Fibroblast of skin of scalp (primary cell): Measurements from ENCODE around the gene OR4S1. TPM values are rescaled to one million over a fixed set of nuclear protein-coding genes. Genes with fewer than 3 reads are reported as not detected.
A peak's percentile ranks its signal among the peaks of the same experiment; 100 is the strongest.
"Not testable (repeated sequence)": the region's sequence is repeated elsewhere in the genome, so short reads cannot be mapped to it uniquely, and the experiment has no call there.

Experiments
- DNase-seq: peaks from one replicate; pipeline ENCODE4 v3.0.0-alpha.2; 2013
- polyA plus RNA-seq, 2 experiments: library from polyadenylated mRNA; unstranded; fragments of 120-200 nt; gene quantifications; one replicate each; pipeline ENCODE4 v1.2.1, GENCODE V29; 2013; ENCODE audit not compliant: insufficient read length in 2 of 2

OR4S1 gene, protein sequence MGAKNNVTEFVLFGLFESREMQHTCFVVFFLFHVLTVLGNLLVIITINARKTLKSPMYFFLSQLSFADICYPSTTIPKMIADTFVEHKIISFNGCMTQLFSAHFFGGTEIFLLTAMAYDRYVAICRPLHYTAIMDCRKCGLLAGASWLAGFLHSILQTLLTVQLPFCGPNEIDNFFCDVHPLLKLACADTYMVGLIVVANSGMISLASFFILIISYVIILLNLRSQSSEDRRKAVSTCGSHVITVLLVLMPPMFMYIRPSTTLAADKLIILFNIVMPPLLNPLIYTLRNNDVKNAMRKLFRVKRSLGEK
- not detected for polyA plus RNA-seq (2013, experiment 1 of 2; ENCODE audit: insufficient read length)
- polyA plus RNA-seq (2013, experiment 2 of 2; ENCODE audit: insufficient read length), result not detected

DNA sequence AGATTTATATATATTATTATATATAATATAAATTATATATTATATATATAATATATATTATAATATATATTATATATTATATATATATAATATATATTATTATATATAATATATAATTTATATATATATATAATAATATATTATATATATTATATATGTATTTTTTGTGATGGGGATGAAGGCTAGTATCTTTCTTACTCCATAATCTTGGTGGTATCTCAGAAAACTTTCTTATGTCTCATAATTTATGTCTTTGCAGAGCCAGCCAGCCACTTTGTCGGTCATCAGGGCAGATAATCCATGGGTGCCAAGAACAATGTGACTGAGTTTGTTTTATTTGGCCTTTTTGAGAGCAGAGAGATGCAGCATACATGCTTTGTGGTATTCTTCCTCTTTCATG is at the start of gene OR4S1:
OR4S1 (plus strand) TSS at position 301 of the 400 bp plus-strand sequence; CDS start at position 301, 0 bp downstream.
- no peak for DNase-seq

GRCh38 chr11:48261600-48261999 is 44.4 kb upstream of the OR4S1 start:
- DNase-seq, result no peak

GRCh38 chr11:48263423-48263911 is 42.6 kb upstream of the OR4S1 start, which contains the start of gene OR4X1:
Gene OR4X1, plus strand, starts transcription at chr11:48263861. Its CDS starts 0 bp downstream, at chr11:48263861.
- DNase-seq, result no peak

DNA sequence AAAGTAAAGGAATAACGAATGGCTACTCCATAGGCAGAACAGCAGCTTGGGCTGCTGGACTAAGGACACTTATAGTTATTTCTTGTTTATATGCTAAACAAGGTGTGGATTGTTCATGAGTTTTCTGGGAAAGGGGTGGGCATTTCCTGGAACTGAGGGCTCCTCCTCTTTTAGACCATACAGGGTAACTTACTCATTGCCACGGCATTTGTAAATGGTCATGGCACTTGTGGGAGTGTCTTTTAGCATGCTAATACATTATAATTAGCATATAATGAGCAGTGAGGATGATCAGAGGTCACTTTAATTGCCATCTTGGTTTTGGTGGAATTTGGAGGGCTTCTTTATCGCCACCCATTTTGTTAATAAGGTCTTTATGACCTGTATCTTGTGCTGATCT is 35.4 kb upstream of the OR4S1 start:
- DNase-seq, result no peak

DNA sequence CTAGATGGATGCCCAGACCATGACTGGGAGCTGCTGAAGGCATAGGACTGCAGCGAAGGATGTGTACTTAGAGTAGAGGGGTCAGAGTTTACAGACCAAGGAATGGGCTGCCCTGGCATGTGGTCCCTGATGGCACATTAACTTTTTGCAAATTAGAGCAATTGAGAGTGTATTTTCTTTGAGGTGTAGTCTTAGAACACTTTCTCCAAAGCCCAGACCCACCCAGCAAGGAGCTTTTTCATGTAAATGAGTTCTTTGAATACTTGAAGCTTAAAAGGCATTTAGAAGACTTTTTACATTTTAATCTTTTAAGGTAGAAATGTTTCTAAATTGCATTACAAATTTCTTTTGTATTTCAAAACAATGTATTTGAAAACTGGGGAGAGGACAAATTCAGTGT is 33.4 kb upstream of the OR4S1 start:
- no peak for DNase-seq

DNA sequence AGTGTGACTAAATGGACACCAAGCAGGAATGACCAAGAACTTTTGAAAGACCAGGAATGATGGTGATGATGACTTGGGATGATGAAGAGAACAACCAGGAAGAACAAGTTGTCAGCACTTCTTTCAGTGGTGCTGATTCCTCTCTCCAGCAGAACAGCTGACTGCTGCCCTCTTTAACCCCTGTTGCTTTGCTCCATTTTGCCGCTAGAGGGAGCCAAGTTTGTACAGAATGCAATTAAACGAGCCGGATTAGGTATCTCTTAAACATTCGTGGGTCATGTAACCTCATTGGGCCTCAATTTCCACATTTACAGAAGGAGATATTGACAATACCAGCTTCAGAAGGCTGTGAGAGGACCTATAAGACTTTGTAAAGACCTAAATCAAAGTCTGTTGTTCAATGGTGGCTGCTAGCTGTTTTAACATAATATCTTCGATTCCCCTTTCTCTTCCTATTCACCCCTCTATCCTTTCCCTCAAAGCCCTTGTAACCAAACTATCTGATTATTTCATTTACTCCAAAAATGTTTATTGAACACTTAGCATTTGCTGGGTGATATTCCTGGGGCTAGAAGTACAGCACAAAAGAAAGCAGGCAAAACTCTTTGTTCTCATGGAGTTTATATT is 1.9 kb downstream of the OR4S1 start:
- DNase-seq, result peak; percentile 35

- not testable (repeated sequence) for DNase-seq
Observed at GRCh38 chr11:48313590-48313989, 7.6 kb downstream of the OR4S1 start.

GRCh38 chr11:48319813-48320212 is 13.8 kb downstream of the OR4S1 start:
- not testable (repeated sequence) for DNase-seq

GRCh38 chr11:48324620-48325019 is 18.6 kb downstream of the OR4S1 start, which contains the start of gene OR4C3:
Gene OR4C3, plus strand, starts transcription at chr11:48324920. Its CDS starts 102 bp downstream, at chr11:48325022.
- not testable (repeated sequence) for DNase-seq

GRCh38 chr11:48341466-48341865 is 35.4 kb downstream of the OR4S1 start:
- DNase-seq, result no peak

- DNase-seq, result not testable (repeated sequence)
Observed at GRCh38 chr11:48342505-48342904, 36.5 kb downstream of the OR4S1 start.

DNA sequence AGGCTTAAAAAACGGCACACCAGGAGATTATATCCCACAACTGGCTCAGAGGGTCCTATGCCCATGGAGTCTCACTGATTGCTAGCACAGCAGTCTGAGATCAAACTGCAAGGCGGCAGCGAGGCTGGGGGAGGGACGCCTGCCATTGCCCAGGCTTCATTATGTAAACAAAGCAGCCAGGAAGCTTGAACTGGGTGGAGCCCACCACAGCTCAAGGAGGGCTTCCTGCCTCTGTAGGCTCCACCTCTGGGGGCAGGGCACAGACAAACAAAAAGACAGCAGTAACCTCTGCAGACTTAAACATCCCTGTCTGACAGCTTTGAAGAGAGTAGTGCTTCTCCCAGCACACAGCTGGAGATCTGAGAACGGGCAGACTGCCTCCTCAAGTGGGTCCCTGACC is 40.3 kb downstream of the OR4S1 start:
- DNase-seq, result not testable (repeated sequence)

GRCh38 chr11:48354013-48354412 is 48.0 kb downstream of the OR4S1 start:
- no peak for DNase-seq

DNA sequence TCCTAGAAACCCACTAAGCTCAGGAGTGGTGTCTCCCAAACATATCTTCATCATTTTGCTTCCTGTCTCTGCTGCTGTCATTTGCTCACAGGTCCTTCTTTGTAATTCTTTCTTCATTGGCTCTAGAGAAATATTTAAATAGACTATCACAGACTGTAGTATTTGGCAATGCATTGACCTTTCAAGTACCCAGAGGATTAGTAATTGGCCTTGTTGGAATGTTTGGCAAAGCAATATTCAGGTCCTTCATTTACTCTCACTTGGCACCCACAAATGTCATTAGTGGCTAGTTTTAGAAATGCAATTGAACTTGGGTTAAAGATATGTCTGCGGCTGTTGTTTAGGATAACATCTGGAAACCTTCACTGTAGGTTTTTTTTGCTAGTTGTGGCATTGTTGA is 48.7 kb downstream of the OR4S1 start:
- DNase-seq, result no peak
